ENCODE data around the gene COPG2.
"Not testable (repeated sequence)": the region's sequence is repeated elsewhere in the genome, so short reads cannot be mapped to it uniquely, and the experiment has no call there.

GRCh38 chr7:130607066-130607465 is 61.5 kb downstream of the COPG2 start:
- TF ChIP-seq CTCF (IDR thresholded peaks at IDR 0.05; ENCODE audit: low read length); EZH2 (IDR thresholded peaks at IDR 0.05; ENCODE audit: borderline replicate concordance, low read length): not testable (repeated sequence)

Data from OCI-LY1 (cell line).